ENCODE results near the gene RAB3D.
"Not testable (repeated sequence)": the region's sequence is repeated elsewhere in the genome, so short reads cannot be mapped to it uniquely, and the experiment has no call there.

RAB3D gene

DNA sequence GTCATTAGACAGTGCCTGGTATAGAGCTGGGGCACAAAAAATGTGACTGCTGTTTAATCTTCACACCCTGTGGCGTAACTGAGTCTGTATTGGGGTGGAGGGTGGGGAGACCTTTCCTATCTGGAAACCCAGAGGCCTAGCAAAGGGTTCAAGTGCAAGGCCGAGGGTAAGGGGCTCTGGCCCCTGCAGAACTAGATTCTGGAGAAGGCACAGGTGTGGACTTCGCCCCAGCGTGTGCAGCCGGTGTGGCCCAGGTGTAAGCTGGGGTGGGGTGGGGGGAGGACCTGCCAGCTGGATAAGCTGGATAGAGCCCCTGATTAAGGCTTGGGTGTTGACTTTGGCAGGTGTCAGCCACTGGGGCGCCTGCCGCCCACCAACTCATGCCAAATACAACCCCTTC, 1.3 kb downstream of the RAB3D start:
- DNase-seq (ENCODE audit: low read depth), result no peak

DNA sequence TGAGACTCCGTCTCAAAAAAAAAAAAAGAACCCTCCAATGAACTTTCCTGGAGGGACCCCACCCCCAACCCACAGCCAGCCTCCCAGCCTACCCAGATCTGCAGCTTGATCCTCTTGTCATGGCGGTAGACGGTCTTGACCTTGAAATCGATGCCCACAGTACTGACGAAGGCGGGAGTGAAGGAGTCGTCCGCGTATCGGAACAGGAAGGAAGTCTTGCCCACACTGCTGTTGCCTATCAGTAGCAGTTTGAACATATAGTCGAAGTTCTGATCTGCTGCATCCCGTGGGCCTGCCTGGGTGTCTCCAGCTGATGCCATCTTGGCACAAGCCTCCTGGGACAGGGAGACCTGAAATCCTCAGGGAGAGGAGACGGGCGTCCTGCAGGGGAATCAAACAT, 2.4 kb downstream of the RAB3D start:
- DNase-seq (ENCODE audit: low read depth), result no peak

DNA sequence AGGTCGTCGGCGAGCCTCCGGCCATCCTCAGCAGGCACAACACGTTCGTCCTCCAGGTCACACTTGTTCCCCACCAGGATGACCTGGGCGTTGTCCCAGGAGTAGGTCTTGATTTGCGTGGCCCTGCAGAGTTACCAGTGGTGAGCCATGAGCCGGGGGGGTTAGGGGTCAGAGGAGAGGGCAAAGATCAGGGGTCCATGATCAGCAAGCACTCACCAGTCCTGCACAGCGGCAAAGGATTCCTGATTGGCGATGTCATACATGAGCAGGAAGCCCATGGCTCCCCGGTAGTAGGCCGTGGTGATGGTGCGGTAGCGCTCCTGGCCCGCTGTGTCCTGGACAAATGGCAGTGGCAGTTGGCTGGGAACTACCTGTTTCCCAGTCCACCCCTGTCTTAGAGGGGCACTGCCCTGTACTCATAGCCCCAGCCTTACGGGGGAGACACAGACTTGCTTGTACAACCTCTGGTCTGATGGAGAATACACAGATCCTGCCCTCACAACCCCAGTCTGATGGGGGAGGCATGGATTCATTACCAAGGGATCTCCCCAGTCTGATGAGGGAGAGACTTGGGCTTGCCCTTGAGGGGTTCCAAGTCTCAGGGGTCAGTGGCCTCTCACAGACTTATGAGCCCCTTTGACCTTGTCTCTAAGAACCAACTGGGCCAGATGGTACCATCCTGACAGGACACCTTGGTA, 3.9 kb downstream of the RAB3D start:
- no peak for DNase-seq (ENCODE audit: low read depth)

DNA sequence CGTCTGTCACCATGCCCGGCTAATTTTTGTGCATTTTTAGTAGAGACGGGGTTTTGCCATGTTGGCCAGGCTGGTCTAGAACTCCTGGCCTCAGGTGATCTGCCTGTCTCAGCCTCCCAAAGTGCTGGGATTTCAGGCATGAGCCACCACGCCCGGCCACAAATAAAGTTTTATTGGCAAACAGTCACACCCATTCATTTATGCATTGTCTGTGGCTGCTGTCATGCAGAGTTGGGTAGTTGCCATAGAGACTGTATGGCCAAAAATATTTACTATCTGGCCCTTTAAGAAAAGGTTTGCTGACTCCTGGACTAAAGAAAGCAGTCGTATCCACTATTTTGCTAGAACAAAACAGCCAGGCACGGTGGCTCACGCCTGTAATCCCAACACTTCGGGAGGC, 5.6 kb downstream of the RAB3D start:
- DNase-seq (ENCODE audit: low read depth), result not testable (repeated sequence)

DNA sequence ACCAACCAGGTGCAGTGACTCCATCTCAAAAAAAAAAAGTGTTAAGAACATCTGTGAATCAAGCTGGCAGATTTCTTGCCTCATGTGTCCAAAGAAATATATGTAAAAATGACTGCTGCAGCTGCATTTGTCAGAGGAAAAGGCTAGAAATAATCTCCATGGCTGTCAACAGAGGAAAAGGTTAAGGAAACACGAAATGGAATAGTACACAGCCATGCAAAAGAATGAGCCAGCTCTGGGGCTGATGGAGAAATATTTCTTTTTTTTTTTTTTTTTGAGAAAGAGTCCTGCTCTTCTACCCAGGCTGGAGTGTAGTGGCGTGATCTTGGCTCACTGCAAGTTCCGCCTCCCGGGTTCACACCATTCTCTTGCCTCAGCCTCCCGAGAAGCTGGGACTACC, 6.6 kb downstream of the RAB3D start:
- no peak for DNase-seq (ENCODE audit: low read depth)

DNA sequence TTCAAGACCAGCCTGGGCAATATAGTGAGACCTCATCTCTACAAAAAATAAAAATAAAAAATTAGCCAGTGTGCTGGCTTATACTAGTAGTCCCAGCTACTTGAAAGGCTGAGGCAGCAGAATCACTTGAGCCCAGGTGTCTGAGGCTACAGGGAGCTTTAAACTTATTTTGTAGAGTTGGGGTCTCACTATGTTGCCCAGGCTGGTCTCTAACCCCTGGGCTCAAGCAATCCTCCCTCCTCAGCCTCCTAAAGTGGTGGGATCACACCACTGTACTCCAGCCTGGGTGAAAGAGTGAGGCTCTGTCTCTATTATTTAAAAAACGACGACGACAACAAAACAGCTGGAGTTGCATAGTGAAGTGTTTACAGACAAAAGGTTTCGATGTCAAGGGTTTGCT, 8.0 kb downstream of the RAB3D start:
- no peak for DNase-seq (ENCODE audit: low read depth)

DNA sequence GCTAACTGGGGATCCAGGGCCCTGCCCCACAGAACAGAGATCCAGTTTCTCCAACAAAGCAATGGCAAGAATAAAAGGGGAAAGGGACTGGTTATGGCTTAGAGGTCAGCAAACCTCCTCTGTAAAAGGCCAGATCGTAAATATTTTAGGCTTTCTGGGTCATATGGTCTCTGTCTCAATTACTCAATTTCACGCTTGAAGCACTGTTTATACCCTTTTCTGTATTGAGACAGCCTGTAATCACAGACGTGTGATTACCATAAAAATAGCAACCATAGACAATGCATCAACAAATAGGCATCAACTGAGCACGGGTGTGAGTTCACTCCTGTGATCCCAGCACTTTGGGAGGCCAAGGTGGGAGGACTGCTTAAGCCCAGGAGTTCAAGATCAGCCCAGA, 9.3 kb downstream of the RAB3D start:
- DNase-seq (ENCODE audit: low read depth), result no peak

DNA sequence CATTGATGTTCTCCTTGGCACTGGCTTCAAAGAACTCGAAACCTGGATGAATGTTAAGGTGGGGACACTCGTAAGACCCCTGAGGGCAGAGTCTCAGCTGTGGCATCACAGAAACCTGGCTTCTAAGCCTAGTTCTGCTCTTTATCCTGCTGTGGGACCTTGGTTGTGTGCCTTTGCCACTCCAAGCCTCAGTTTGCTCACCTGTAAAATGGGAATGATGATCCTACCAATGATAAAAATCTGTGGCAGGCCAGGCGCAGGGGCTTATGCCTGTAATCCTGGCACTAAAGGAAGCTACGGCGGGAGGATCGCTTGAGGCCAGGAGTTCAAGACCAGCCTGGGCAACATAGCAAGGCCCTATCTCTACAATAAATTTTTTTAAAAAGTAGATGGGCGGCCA, 13.9 kb downstream of the RAB3D start:
- DNase-seq (ENCODE audit: low read depth), result no peak

DNA sequence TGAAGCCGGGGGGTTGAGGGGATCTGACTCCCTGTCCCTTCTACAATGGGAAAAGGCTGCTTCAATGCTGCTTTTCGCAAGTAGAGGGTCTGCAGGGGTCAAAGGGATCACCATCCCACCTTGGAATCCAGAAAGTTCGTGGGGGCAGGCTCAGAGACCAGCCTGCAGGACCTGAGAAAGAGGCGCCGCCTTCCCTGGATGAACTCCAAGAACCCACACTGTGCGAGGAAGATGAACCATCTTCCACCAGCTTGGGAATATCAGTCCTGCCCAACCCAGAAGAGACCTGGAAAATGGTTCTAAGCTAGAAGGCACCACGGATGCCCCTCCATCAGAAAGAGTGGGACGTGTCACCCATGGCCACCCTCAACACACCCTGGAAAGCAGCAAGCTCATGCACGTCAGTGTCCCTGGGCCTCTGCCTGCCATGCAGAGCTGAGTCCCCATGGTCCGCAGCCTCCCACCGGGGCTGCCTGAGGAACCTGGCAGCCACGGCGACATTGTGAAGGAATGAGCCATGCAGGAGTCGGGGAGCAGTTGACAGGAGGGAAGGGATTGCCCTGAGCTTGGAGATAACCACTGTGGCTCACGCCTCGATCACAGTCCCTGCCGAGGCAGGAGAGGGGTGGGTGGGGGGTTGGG, 14.6 kb downstream of the RAB3D start:
- no peak for DNase-seq (ENCODE audit: low read depth)

DNA sequence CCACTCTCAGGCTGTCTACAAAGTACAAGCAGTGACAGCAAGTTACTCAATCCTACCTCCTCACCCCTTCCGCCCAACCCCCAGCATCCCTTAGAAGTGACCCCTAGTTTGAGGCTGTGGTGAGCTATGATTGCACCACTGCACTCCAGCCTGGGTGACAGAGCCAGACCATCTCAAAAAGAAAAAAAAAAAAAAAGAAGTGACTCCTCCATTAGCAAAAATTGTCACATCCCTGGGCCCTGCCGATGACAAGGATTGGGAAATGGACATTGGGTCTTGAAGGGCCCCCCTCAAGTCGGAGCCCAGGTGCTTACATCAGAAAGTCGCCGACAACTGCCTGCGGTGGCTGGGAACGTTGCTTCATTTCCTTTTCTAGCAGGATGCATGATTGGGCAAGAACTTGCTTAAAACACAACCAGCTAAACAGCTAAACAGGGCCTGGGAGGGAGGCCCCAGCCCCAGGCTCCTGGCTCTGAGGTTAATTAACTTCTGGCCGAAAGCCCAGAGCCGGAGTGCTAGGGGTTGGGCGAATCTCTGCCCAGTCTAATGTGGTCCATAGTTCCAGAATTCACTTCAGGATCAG, 15.3 kb downstream of the RAB3D start:
- DNase-seq (ENCODE audit: low read depth), result peak; percentile 78

DNA sequence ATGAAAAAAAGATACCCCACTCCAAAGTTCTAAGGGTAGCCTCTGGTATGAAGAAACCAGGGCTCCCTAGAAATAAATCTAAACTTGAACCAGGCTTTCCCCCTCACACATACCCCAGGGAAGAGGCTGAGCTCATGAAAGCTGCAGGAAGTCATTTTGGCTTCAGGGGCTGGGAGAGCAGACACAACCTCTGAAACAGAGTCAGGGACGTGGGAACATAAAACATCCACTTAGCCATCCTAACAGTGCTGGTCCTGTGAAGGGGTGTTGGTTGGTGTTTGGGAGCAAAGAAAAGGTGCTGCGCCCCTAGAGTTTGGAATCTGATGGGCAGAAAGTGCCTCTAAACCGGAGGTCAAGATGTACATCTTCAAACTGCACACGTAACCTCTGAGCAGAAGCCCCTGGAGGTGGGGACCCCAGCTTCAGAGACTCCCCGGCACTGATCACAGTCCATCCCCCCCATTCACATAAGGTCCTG, 15.8 kb downstream of the RAB3D start:
- no peak for DNase-seq (ENCODE audit: low read depth)

DNA sequence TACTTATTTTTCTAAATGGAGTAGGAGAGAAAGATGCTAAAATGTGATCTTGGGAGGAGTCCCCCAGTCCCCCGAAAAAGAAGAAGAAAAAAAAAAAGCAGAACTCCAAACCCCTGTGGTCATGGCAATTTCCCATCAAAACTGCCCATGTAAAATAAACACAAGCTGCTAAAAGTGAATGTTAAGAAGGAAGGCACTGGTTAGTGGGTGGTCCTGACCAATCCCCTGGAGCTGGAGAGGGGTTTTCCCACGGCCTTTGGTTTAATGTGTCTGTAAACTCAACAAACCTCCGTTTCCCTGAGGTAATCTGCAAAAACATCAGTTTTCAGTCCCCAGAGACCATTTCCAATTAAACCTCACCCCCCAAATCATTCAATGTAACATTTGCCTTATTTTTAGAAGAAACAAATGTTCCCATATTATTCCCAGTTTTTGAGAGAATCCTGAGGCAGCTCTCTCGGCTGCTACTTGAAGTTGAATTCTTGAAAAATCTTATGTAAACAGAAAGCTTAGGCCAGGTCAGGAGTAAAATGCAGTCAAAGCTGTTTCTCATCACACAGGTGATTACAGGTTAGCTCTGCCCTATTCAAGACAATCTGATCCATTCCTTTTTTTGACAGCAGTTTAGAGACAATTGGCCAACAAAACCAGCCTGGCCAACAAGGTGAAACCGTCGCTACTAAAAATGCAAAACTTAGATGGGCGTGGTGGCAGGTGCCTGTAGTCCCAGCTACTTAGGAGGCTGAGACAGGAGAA, 17.0 kb downstream of the RAB3D start:
- no peak for DNase-seq (ENCODE audit: low read depth)

DNA sequence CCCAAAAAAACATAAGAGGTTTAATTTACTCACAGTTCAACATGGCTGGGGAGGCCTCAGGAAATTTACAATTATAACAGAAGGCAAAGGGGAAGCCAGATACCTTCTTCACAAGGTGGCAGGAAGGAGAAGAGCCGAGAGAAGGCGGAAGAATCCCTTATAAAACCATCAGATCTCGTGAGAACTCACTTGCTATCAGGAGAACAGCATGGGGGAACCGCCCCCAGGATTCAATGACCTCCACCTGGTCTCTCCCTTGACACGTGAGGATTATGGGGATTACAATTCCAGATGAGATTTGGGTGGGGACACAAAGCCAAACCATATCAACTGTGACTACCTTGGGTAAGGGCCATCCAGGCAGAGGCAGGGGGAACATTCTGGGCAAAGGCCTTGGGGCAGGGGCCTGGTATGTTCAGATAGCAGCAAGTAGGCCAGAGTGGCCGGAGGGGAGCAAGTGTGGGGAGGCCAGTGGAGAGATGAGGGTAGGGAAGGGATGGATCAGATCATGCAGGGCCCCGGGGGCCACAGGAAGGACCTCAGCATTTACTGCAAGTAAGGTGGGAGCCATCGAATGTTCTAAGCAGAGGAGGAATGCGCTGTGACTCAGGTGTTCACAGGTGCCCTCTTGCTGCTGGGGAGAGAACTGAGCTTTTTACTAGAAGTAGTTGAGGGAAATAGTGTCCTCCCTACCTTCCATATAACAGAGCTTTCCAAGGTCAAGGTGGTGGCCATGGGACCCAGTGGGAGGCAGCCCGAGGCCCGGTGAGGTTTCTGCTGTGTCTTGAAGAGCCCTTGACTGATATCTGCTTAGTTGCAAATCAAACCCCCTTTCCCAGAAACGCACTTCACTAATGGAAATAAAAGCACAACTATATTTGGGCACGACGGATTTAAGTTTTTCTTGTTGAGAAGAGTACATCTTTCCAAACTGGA, 18.0 kb downstream of the RAB3D start:
- no peak for DNase-seq (ENCODE audit: low read depth)

DNA sequence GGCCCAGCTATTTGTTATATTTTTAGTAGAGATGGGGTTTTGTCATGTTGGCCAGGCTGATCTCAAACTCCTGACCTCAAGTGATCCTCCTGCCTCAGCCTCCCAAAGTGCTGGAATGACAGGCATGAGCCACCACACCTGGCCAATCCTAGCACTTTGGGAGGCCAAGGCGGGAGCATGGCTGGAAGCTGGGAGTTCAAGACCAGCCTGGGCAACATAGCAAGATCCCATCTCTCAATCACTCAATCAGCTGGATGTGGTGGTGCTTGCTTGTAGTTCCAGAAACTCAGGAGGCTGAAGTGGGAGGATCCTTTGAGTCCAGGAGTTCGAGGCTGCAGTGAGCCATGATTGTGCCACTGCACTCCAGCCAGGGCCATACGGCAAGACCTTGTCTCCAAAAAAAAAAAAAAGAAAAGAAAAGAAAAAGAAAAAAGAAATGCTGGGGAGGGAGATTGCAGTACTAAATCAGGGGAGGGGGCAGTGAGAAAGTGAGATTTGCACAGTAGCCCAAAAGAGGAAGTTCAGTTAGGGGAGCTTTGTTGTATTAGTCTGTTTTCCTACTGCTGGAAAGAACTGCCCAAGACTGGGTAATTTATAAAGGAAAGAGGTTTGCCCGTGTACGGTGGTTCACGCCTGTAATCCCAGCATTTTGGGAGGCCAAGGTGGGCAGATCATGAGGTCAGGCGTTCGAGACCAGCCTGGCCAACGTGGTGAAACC, 19.0 kb downstream of the RAB3D start:
- not testable (repeated sequence) for DNase-seq (ENCODE audit: low read depth)

DNA sequence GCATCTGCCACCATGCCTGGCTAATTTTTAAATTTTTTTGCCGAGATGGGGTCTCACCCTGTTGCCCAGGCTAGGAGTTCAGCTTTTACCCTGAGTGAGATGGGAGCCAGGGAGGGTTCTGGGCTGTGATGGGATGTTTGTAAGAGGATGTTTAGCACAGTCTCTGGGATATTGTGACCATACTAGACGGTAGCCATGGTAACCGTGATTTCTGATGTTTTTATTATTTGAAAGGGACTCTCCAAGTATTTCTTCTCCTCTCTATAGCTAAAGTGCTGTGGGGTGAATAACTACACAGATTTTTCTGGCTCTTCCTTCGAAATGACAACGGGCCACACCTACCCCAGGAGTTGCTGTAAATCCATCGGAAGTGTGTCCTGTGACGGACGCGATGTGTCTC, 33.1 kb downstream of the RAB3D start:
- DNase-seq (ENCODE audit: low read depth), result no peak

DNA sequence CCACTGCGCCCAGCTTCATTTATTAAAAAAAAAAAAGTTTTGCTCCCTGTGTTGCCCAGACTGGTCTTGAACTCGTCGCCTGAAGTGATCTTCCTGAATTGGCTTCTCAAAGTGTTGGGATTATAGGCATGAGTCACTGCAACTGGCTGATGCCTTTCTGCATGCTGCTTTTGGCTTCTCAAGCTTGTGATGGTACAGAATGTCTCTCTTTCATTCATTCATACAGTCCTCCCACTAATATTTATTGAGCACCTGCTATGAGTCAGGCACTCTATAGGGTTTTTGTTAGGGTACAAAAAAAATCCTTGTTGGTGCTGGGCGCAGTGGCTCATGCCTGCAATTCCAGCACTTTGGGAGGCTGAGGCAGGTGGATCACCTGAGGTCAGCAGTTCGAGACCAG, 34.5 kb downstream of the RAB3D start:
- no peak for DNase-seq (ENCODE audit: low read depth)

DNA sequence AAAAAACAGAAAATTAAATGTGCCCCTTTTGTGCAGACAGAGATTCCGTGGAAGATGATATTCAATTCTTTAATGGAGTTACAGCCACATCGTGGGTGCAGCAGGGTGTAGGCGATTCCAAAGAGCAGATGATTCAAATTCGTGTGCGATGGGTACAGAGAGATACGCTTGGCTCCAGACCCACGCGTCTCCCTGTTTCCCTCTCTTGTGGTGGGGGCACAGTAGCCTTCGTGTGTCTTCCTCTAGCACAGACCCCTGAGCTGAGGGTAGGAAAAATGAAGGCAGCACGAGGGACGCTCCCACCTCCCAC, 38.7 kb downstream of the RAB3D start:
- no peak for DNase-seq (ENCODE audit: low read depth)

DNA sequence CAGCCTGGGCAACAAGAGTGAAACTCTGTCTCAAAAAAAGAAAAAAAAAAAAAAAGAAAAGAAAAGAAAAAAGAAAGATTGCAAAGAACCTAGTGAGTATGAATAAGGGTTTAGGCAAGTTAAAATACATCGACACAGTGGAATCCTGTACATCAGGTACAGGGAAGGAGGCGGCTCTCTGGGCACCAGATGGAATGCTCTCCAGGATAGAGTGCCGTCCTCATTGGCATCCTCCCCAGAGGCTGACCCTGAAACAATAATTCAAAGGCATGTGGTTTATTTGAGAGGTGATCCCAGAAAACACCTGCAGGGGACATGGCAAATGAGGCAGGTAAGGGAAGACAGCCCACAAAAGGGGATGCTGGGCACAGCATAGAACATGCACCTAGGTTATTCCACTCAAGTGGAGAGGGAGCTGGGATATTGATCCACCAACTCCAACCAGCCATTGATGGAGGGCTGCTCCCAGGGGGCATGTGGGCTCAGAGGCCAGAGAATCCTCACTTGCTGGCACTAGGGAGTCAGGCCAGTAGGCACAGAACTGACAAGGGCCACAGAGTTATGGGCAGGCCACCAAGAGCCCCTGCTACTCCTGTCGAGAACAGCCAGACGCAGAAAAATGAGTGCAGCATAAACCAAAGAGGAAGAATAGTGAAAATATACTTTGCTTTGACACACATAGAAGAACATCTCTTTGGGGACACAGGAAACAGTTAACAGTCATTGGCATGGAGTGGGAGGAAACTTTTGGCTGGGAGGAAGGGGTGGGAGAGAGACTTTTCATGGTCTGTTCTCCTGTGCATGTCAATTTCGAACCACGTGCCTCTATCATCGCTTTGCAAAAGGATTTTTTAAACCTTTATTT, 39.3 kb downstream of the RAB3D start:
- no peak for DNase-seq (ENCODE audit: low read depth)

DNA sequence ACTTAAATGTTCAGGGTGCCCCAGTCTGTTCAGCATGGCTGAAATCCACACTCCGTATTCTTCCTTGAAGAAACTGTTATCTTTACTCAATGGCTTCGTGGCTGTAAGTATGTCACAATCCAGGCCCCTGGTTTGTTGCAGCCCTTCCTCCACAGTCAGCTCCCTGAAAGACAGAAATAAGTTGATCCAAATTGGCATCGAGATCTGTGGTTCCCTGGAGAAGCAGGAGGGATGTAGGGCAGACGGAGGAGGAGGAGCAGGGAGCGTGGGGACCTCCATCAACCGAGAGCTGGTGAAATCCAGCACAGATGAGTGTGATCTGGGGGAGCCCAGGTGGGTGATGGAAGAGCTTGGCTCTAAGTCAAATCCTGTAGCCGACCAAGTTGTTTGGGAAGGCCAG, 43.2 kb downstream of the RAB3D start:
- no peak for DNase-seq (ENCODE audit: low read depth)

DNA sequence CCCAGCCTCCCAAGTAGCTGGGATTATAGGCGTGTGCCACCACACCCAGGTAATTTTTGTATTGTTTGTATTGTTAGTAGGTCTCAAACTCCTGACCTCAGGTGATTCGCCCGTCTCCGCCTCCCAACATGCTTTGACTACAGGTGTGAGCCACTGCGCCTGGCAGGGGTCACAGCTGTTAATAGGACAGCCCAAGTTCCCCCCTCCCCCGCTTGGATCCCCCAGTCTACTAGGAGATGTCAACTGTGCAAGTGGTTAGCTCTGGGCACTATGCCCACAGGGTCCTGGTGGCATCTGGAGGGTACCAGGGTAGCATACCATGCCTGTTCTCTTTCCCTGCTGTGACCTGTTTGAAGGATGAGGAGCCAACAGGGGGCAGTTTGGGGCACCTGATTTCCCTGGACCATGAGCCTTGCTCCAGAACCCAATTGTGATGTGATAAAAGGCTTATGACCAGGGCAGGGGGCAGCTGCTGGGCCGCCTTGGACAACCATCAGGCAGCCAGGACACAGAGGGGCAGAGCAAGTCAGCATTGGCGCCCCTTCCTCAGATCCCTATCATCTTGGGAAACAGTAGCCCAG, 43.7 kb downstream of the RAB3D start, which contains the start of gene TSPAN16:
Gene TSPAN16 (plus strand): TSS at position 496 of the 581 bp plus-strand sequence. CDS start 138 bp downstream, outside the sequence.
- DNase-seq (ENCODE audit: low read depth), result no peak

Measured in non-pigmented ciliary epithelial cell (primary cell).